ENCODE measurements around the gene MAPK4. TPM values are rescaled to one million over a fixed set of nuclear protein-coding genes. Genes with fewer than 3 reads are reported as not detected.

The MAPK4 gene
- total and polyA plus RNA-seq, 10 of the 15 experiments (the other 5 are each of a cell fraction or from before 2014, with no cell fraction given): 0.03 to 0.11 (median 0.06) TPM; not detected in 4

GRCh38 chr18:50745945-50746344, 186.1 kb downstream of the MAPK4 start:
- FAIRE-seq: no peak
- no peaks in the 10 kb centered on the region for H3K79me2 ChIP-seq (ENCODE audit: control insufficient read depth, insufficient read depth, low read length)
- no peaks in the 10 kb centered on the region for H3K36me3 ChIP-seq (ENCODE audit: control insufficient read depth in 2 of 2, insufficient read depth in 2 of 2, low read length in 1 of 2)
- H3K27ac ChIP-seq (ENCODE audit: control insufficient read depth, insufficient read depth): no peak overlapping the region
- no peak overlapping the region for H2AFZ ChIP-seq (ENCODE audit: control insufficient read depth, low read depth, low read length)
- WGBS (ENCODE audit: insufficient coverage, insufficient replicate concordance, low lambda C conversion rate, missing lambda C conversion rate): 26% methylated on average over 5 of the region's 5 CpGs
- POLR2A ChIA-PET: no interaction called here
- no peak for TF ChIP-seq IRF5 (IDR thresholded peaks at IDR 0.05; ENCODE audit: borderline replicate concordance)
- no peak for TF ChIP-seq NFXL1 (IDR thresholded peaks at IDR 0.05; ENCODE audit: borderline replicate concordance)
- no peak for TF ChIP-seq EZH2 (IDR thresholded peaks at IDR 0.05; ENCODE audit: borderline replicate concordance, control insufficient read depth, low read depth, low read length)
- no peaks in the 10 kb centered on the region for H4K20me1 ChIP-seq (ENCODE audit: control insufficient read depth, insufficient read depth)
- no peaks in the 10 kb centered on the region; the same call in 2 of the 3 replicates for H3K9me3 ChIP-seq (replicated peaks; ENCODE audit: control insufficient read depth, insufficient read depth, low read length)
- no peak overlapping the region for H3K9ac ChIP-seq (ENCODE audit: control insufficient read depth, insufficient read depth, low read length)
- intact Hi-C loops (cut with micrococcal nuclease; ENCODE audit: unreplicated experiment): no loop called here
- H3K4me3 ChIP-seq: no peak overlapping the region
- CTCF ChIA-PET: no interaction called here
- no TSS peak for BruUV-seq (replicated peaks)
- in situ Hi-C loops (cut with MboI): no loop called here
- ATAC-seq: no peak
- no peaks in the 10 kb centered on the region for H3K4me1 ChIP-seq (ENCODE audit: control insufficient read depth, insufficient read depth, low read length)
- DNase-seq (ENCODE audit: low read depth, low spot score): no peak
- RAD21 ChIA-PET (ENCODE audit: unreplicated experiment): no interaction called here
- SMC1A ChIA-PET (ENCODE audit: uncharacterized antibody, unreplicated experiment): no interaction called here
- peaks cover 0 to 10% of the 10 kb centered on the region in 2 experiments for H3K27me3 ChIP-seq (replicated peaks in 1 of 2; ENCODE audit: control insufficient read depth in 2 of 2, insufficient read depth in 2 of 2, low read length in 1 of 2)
- no peak overlapping the region for H3K4me2 ChIP-seq (ENCODE audit: control insufficient read depth, insufficient read depth)

- Histone ChIP-seq H3K36me3 (ENCODE audit: control insufficient read depth in 2 of 2, insufficient read depth in 2 of 2, low read length in 1 of 2) (no peaks in the 10 kb centered on the region), H3K9me3 (replicated peaks; ENCODE audit: control insufficient read depth, insufficient read depth, low read length) (no peaks in the 10 kb centered on the region; the same call in 2 of the 3 replicates), H3K4me1 (ENCODE audit: control insufficient read depth, insufficient read depth, low read length) (no peaks in the 10 kb centered on the region), H2AFZ (ENCODE audit: control insufficient read depth, low read depth, low read length) (no peak overlapping the region), H3K27me3 (replicated peaks in 1 of 2; ENCODE audit: control insufficient read depth in 2 of 2, insufficient read depth in 2 of 2, low read length in 1 of 2) (peaks cover 0 to 10% of the 10 kb centered on the region in 2 experiments), H3K79me2 (ENCODE audit: control insufficient read depth, insufficient read depth, low read length) (no peaks in the 10 kb centered on the region), H3K27ac (ENCODE audit: control insufficient read depth, insufficient read depth) (no peak overlapping the region), H3K4me3 (no peak overlapping the region), H4K20me1 (ENCODE audit: control insufficient read depth, insufficient read depth) (no peaks in the 10 kb centered on the region), H3K9ac (ENCODE audit: control insufficient read depth, insufficient read depth, low read length) (no peak overlapping the region), H3K4me2 (ENCODE audit: control insufficient read depth, insufficient read depth) (no peak overlapping the region)
- DNase-seq (ENCODE audit: low read depth, low spot score) (no peak), FAIRE-seq (no peak), ATAC-seq (no peak)
- WGBS (ENCODE audit: insufficient coverage, insufficient replicate concordance, low lambda C conversion rate, missing lambda C conversion rate): 50% methylated on average over 1 of the region's 1 CpG
- ChIA-PET CTCF (no interaction called here), POLR2A (no interaction called here), SMC1A (ENCODE audit: uncharacterized antibody, unreplicated experiment) (no interaction called here), RAD21 (ENCODE audit: unreplicated experiment) (no interaction called here)
- in situ Hi-C loops (cut with MboI): no loop called here
- intact Hi-C loops (cut with micrococcal nuclease; ENCODE audit: unreplicated experiment): no loop called here
- no TSS peak for BruUV-seq (replicated peaks)
- TF ChIP-seq FOS (IDR thresholded peaks at IDR 0.05; ENCODE audit: borderline replicate concordance, extremely low read depth, insufficient read length) (no peak), TBL1XR1 (IDR thresholded peaks at IDR 0.05; ENCODE audit: low read depth, low read length) (no peak), ZNF687 (IDR thresholded peaks at IDR 0.05) (no peak), MTA2 (IDR thresholded peaks at IDR 0.05; ENCODE audit: low read depth) (no peak), ZNF24 (IDR thresholded peaks at IDR 0.05) (no peak), EGR1 (IDR thresholded peaks at IDR 0.05; ENCODE audit: borderline replicate concordance in 1 of 2, low read depth in 2 of 2, low read length in 2 of 2) (no peak), CREB1 (IDR thresholded peaks at IDR 0.05; ENCODE audit: low read depth) (no peak), USF2 (IDR thresholded peaks at IDR 0.05; ENCODE audit: borderline replicate concordance, low read depth, low read length) (no peak)
Observed at GRCh38 chr18:50747849-50748242, 188.0 kb downstream of the MAPK4 start.

Data from GM12878 (cell line).